OCI-LY7 (cell line): Measurements from ENCODE around the gene AGBL4. TPM values are rescaled to one million over a fixed set of nuclear protein-coding genes. Genes with fewer than 3 reads are reported as not detected.

Experiments used
- BruUV-seq: library from RNA; stranded (reverse); fragments of 400-500 nt; replicated peaks from 2 replicates; lab custom pipeline; 2021; lab: Mats Ljungman, UMichigan
- CTCF ChIA-PET: fragments of 300-600 bp; sonication (Branson Sonifier 250); formaldehyde crosslinking; loops from one replicate; lab custom pipeline; 2022; ENCODE audit warnings: antibody characterized with exemption; ENCODE audit not compliant: unreplicated experiment; lab: Charles Lee
- POLR2A ChIA-PET: fragments of 300-600 bp; sonication (Branson Sonifier 250); formaldehyde crosslinking; loops from one replicate; lab custom pipeline; 2022; ENCODE audit warnings: antibody characterized with exemption; lab: Charles Lee
- DNase-seq: peaks from one replicate; pipeline ENCODE4 v3.0.0-alpha.2; 2015; ENCODE audit warnings: low spot score
- H2AFZ ChIP-seq: fragments of 200-600 bp; sonication (generic), shearing (Covaris generic); 2 replicates; pipeline ENCODE4 v1.6.1; 2014; ENCODE audit warnings: mild to moderate bottlenecking, antibody characterized with exemption, low read length, moderate library complexity
- H3K27ac ChIP-seq: fragments of 200-600 bp; sonication (generic); 2 replicates; pipeline ENCODE4 v1.5.1; 2014; ENCODE audit warnings: mixed run types, low read depth, mild to moderate bottlenecking, moderate library complexity, low read length, inconsistent platforms; ENCODE audit not compliant: poor library complexity, severe bottlenecking
- H3K36me3 ChIP-seq: fragments of 200-600 bp; sonication (generic); 2 replicates; pipeline ENCODE4 v1.6.1; 2014; ENCODE audit warnings: mild to moderate bottlenecking, antibody characterized with exemption, low read length, moderate library complexity, mixed read lengths; ENCODE audit not compliant: insufficient read depth
- H3K4me1 ChIP-seq: fragments of 200-600 bp; sonication (generic); 2 replicates; pipeline ENCODE4 v1.5.1; 2014; ENCODE audit warnings: mild to moderate bottlenecking, low read length; ENCODE audit not compliant: insufficient read depth, poor library complexity, severe bottlenecking
- H3K4me2 ChIP-seq: fragments of 200-600 bp; sonication (generic); 2 replicates; pipeline ENCODE4 v1.6.1; 2014; ENCODE audit warnings: mild to moderate bottlenecking, low read length
- H3K4me3 ChIP-seq: fragments of 200-600 bp; sonication (generic); 2 replicates; pipeline ENCODE4 v1.5.1; 2014; ENCODE audit warnings: mild to moderate bottlenecking, low read depth, low read length; ENCODE audit not compliant: poor library complexity, severe bottlenecking
- H3K79me2 ChIP-seq: fragments of 200-600 bp; sonication (generic); 2 replicates; pipeline ENCODE4 v1.6.1; 2016; ENCODE audit warnings: low read depth, mild to moderate bottlenecking, low read length, moderate library complexity, mixed read lengths; ENCODE audit not compliant: insufficient read depth
- H3K9me2 ChIP-seq: fragments of 200-600 bp; sonication (generic); 2 replicates; pipeline ENCODE4 v1.6.1; 2016; ENCODE audit warnings: mild to moderate bottlenecking, low read length, mixed read lengths; ENCODE audit not compliant: insufficient read depth
- H3K9me3 ChIP-seq: fragments of 200-600 bp; sonication (generic); 2 replicates; pipeline ENCODE4 v1.6.1; 2014; ENCODE audit warnings: mild to moderate bottlenecking, mixed run types, low read length, mixed read lengths
- H4K20me1 ChIP-seq: fragments of 200-600 bp; sonication (generic); 2 replicates; pipeline ENCODE4 v1.6.1; 2014; ENCODE audit warnings: mild to moderate bottlenecking, antibody characterized with exemption, low read length, moderate library complexity, mixed read lengths; ENCODE audit not compliant: insufficient read depth
- EZH2phosphoT487 ChIP-seq: fragments of 200-600 bp; sonication (generic); IDR thresholded peaks from 2 replicates; pipeline ENCODE4 v1.6.1; 2018; ENCODE audit warnings: low read depth, borderline replicate concordance, mild to moderate bottlenecking, mixed run types, antibody characterized with exemption, low read length, moderate library complexity, mixed read lengths
- intact Hi-C: fragments of 100-400 bp; cut with micrococcal nuclease; formaldehyde crosslinking; loops from one replicate; pipeline ENCODE4 v1.10.0; 2022; ENCODE audit not compliant: unreplicated experiment
- total RNA-seq, 2 experiments: library from RNA; depleted of rRNA in 1 of 2; stranded (reverse); fragments of >200 nt in 1 of 2; shearing (Covaris generic) in 1 of 2; gene quantifications; 2 replicates each; pipeline ENCODE4 v1.2.3, GENCODE V29; 2014 to 2022
- TF ChIP-seq, protein P1 (sequence below): fragments of 200-600 bp; sonication (generic); conservative IDR thresholded peaks from 2 replicates; pipeline ENCODE4 v1.5.1; 2014; ENCODE audit warnings: mild to moderate bottlenecking, antibody characterized with exemption, low read length, moderate library complexity, mixed read lengths

Gene AGBL4
- total RNA-seq, 2 experiments from 2014 or later: not detected

DNA sequence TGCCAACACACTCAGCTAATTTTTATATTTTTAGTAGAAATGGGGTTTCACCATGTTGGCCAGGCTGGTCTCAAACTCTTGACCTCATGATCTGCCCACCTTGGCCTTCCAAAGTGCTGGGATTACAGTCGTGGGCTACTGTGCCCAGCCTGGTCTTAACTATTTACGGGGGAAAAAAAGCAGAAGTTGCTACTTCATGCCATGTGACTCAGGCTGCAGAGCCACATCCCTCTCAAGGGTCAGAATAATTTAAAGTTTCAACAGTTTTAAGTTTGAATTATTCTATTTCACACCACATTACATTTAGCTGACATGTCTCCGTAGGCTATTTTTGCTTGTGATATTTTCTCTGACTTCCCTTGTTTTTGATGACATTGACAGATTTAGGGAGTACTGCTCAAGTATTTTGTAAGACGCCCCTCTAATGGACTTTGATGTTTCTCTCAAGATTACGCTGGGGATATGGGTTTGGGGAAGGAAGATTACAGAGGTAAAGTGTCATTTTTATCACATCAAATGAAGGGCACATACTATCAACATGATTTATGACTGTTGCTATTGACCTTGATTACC, 14.6 kb upstream of the AGBL4 start:
- H3K79me2 ChIP-seq: no peaks in the 10 kb centered on the region
- TF ChIP-seq, protein P1, sequence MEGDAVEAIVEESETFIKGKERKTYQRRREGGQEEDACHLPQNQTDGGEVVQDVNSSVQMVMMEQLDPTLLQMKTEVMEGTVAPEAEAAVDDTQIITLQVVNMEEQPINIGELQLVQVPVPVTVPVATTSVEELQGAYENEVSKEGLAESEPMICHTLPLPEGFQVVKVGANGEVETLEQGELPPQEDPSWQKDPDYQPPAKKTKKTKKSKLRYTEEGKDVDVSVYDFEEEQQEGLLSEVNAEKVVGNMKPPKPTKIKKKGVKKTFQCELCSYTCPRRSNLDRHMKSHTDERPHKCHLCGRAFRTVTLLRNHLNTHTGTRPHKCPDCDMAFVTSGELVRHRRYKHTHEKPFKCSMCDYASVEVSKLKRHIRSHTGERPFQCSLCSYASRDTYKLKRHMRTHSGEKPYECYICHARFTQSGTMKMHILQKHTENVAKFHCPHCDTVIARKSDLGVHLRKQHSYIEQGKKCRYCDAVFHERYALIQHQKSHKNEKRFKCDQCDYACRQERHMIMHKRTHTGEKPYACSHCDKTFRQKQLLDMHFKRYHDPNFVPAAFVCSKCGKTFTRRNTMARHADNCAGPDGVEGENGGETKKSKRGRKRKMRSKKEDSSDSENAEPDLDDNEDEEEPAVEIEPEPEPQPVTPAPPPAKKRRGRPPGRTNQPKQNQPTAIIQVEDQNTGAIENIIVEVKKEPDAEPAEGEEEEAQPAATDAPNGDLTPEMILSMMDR: no peak
- no peak for TF ChIP-seq EZH2phosphoT487
- no peaks in the 10 kb centered on the region for H3K9me2 ChIP-seq
- no peaks in the 10 kb centered on the region for H3K9me3 ChIP-seq
- intact Hi-C loops: no loop called here
- no peak overlapping the region for H3K4me2 ChIP-seq
- BruUV-seq: no TSS peak
- DNase-seq: no peak
- no peak overlapping the region for H3K27ac ChIP-seq
- H4K20me1 ChIP-seq: no peaks in the 10 kb centered on the region
- ChIA-PET CTCF (no interaction called here), POLR2A (no interaction called here)
- no peaks in the 10 kb centered on the region for H3K36me3 ChIP-seq
- no peaks in the 10 kb centered on the region for H3K4me1 ChIP-seq
- H3K4me3 ChIP-seq: no peak overlapping the region
- no peak overlapping the region for H2AFZ ChIP-seq

DNA sequence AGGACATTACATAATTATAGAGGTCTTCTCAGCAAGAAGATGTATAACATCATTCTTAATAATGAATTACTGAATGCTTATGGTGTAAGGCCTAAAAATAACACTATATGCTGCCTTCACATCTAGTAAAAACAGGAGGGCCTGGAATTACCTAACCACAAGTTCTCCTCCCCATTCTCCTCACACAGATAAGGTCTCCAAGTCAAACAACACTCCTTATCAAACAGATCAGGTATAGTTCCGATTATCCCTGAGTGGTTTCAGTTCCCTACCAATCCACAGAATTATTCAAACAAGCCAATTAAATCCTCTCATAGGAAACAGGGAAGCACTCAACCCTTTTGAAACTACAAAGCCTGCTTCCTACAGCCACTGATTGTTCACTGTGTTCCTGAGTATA, 4.0 kb upstream of the AGBL4 start:
- Histone ChIP-seq H4K20me1 (no peaks in the 10 kb centered on the region), H3K9me3 (no peaks in the 10 kb centered on the region), H2AFZ (no peak overlapping the region), H3K36me3 (no peaks in the 10 kb centered on the region), H3K27ac (no peak overlapping the region), H3K4me2 (no peak overlapping the region), H3K4me3 (no peak overlapping the region), H3K4me1 (no peaks in the 10 kb centered on the region), H3K9me2 (no peaks in the 10 kb centered on the region), H3K79me2 (no peaks in the 10 kb centered on the region)
- no peak for DNase-seq
- intact Hi-C loops: no loop called here
- ChIA-PET CTCF (no interaction called here), POLR2A (no interaction called here)
- TF ChIP-seq EZH2phosphoT487: no peak
- TF ChIP-seq, protein P1: no peak
- no TSS peak for BruUV-seq

DNA sequence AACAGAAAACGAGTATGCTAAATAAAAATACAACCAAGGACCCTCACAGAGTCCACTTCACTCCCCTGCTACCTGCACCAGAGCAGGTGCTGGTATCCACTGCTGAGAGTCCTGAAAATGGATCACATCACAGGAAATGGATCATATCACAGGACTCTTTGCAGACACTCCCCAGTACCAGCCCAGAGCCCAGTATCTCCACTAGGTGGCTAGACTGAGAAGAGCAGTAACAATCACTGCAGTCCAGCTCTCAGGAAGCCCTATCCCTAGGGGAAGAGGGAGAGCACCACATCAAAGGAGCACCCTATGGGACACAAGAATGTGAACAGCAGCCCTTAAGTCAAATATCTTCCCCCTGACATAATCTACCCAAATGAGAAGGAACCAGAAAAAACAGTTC, 28.0 kb downstream of the AGBL4 start:
- CTCF ChIA-PET: no interaction called here

More for the DNA sequence above, 28.0 kb downstream of the AGBL4 start:
- Histone ChIP-seq H4K20me1 (no peaks in the 10 kb centered on the region), H3K79me2 (no peaks in the 10 kb centered on the region), H3K9me3 (no peaks in the 10 kb centered on the region), H3K4me3 (no peak overlapping the region), H3K36me3 (no peaks in the 10 kb centered on the region), H3K27ac (no peak overlapping the region), H2AFZ (no peak overlapping the region), H3K4me2 (no peak overlapping the region), H3K4me1 (no peaks in the 10 kb centered on the region), H3K9me2 (no peaks in the 10 kb centered on the region; the same call in 1 of the 2 replicates)
- intact Hi-C loops: no loop called here
- TF ChIP-seq EZH2phosphoT487: no peak
- TF ChIP-seq, protein P1: no peak
- POLR2A ChIA-PET: no interaction called here
- BruUV-seq: no TSS peak
- DNase-seq: no peak
